ENCODE results near the gene CAPRIN2.

The CAPRIN2 gene

DNA sequence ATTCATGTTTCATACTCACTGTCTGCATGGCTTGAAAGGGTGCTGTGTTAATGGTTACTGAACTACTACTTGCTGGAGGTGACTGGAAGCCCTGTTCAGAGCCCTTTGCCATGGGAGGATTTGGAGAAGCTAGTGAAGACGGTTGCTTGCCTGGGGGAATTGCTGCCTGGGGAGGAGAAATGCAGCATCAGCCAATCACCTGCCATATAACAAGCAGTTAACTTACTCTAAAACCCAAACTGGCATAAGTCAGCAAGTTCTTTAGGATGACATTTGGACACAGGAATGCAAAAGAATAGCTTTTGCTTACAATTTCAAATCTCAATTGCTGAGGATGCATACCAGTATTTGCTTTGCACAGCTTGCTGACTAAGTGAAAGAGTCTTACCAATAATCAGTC is 35.7 kb downstream of the CAPRIN2 start:
- DNase-seq (ENCODE audit: extremely low spot score, insufficient read length, low read depth) (no peak), FAIRE-seq (no peak)

DNA sequence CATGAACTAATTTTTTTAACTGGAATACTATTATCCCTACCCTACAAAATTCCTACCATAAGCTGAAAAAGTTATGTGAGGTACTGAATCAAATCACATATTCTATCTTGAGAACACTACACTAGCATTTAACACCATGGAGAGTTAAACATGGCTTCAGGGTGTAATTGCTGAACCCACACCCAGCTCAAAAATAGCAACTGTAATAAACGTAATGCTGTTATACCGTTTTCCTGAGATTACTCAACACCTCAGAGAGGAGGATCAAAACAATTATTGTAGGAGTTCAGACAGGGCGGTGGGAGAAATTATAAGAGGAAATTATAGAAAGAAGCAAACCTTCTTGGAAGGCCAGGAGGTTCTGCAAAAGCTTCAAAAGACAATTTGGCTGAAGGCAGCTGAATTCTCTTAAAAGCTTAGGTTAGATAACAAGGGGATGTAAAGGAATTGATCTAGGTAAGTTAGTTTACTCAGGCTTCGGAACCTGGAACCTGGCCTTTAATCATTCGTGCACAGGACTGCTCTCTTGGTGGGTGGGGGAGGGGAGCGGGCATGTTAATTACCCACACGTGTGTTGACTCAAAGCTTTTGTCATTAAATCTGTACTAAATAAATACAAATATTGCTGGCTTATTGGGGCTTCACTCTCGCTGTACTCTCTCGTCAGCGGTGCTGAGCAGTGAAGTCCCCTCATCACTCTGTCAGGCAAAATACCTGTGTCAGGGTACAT is 47.0 kb downstream of the CAPRIN2 start:
- FAIRE-seq (no peak), DNase-seq (ENCODE audit: extremely low spot score, insufficient read length, low read depth) (no peak)

DNA sequence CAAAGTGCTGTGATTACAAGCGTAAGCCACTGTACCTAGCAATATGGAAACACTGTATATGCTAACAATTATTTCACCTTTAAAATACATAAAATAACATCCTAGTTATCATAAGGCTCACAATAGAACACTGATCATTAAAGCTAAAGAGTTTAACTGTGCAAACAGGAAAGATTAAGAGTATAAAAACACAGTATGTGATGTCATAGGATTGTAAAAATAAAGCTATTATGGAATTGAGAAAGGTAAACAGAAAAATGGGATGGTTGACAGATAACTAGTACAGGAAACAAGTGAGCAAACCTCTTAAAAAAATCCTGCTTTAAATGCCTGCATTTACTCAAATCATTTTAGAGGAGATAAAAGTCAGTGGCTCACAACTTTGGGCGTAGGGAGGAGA is 48.3 kb downstream of the CAPRIN2 start:
- no peak for FAIRE-seq

DNA sequence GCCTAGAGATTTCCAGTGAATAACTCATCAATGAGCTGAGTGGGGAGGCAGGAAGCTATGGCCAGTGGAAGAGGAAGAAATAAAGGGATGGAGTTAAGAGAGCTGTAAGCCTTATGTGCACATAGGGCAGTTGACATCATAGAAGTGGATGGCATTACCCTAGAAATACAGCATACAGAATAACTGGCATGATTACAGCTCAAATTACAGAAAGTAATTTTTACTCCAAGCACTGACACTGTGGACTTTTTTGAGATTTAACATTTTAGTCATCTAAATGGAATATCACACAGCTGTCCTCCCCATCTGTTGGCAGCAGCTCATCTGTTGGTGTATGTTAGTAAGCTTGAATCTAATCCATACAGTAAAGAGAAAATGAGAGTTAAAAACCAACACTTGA is 53.7 kb downstream of the CAPRIN2 start:
- DNase-seq (ENCODE audit: extremely low spot score, insufficient read length, low read depth) (no peak), FAIRE-seq (no peak)

More for the DNA sequence above, 48.3 kb downstream of the CAPRIN2 start:
- no peak for DNase-seq (ENCODE audit: extremely low spot score, insufficient read length, low read depth)

DNA sequence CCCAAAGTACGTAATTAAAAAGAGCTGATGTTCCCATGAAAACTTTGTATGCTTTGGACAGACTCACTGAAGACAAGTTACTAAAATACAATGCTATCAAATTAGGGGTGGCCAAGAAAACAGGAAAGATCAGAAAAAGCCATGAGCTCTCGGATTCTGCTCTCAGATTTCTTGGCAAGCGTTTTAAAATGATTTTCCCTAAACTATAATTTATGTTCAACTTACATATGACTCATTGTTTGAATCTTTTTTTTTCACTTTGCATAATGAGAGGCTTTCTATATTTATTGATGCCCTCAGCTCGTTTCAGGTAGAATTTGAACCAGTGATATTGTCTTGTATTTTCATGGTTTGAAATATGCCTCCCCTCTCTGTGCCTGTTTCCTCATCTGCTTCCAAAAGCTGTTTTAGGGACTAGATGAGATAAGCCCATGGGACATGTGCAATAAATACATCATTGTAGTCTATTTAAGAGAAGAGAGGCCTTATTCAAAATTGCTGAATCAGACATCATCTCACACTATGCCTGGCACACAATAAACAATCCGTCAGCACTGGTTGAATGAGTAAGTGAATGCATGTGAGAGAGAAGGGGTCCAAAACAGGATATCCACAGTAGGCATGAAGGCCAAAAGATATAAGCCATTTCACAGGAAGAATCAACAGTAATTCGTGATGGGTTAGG is 54.4 kb downstream of the CAPRIN2 start:
- no peak for DNase-seq (ENCODE audit: extremely low spot score, insufficient read length, low read depth)
- no peak for FAIRE-seq

DNA sequence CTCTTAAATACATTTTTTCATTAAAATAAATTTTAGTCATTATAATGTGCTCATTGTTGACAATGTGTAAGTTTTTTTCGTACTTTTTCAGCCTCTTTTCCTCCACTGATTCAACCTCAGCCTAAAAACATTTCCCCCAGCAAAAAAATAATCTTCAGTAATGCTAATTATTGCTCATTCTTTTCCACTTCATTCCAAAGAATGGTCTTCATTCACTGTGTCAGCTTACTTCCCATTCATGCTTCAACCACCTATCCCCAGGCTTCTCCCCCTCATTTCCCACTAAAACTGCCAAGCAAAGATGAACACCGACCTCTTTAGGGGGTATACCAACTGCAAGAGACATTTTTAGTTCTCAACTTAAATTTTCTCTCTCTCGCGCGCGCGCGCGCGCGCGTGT is 56.4 kb downstream of the CAPRIN2 start:
- FAIRE-seq (no peak), DNase-seq (ENCODE audit: extremely low spot score, insufficient read length, low read depth) (no peak)

DNA sequence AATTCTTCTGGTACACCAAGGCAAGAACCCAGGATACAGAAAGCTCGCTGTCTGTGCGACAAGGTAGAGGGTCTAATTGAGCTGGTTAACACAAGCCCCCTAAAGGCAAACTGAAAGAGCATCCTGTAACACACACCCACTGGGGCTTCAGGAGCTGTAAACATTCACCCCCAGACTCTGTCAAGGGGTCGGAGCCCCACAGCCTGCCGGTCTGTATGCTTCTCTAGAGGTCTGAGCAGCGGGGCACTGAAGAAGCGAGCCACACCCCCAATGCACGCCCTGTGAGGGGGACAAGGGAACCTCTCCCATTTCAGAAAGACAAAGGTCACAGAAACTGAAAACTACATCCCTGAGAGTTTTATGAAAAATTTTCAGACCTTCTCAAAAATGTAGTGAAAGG is 57.8 kb downstream of the CAPRIN2 start:
- DNase-seq (ENCODE audit: extremely low spot score, insufficient read length, low read depth): no peak
- FAIRE-seq: no peak

DNA sequence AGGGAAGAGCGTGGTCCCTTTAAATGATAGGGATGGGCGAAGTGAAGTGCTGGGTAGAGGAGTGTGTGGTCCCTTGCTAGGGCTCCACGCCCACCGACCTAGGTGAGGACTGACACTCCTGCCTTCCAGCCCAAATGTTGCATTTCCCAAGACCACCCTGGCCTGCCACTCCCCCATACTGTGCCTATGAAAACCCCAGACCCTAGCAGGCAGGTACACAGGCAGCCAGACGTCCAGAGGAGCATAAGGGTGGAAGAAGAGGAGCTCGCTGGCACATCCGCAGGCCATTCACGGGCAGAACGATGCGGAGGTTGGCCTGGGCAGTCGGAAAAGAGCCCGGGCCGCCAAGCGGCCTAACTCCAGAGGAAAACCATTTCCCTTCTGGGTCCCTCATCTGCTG is 58.3 kb downstream of the CAPRIN2 start:
- DNase-seq (ENCODE audit: extremely low spot score, insufficient read length, low read depth): no peak
- FAIRE-seq: no peak

DNA sequence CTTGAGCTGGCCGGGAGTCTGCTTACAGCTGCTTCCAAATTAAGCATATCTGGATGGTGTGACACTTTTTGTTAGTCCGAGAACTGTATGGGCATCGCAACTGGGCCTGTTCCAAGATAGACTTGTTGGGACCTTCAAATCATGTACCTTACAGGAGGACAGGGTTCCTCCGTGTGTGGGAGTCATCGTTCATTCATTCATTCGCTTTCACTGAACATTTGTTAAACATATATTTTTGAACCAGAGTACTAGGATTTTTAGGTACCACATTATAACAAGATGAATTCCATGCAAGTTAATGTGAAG is 58.7 kb downstream of the CAPRIN2 start:
- DNase-seq (ENCODE audit: extremely low spot score, insufficient read length, low read depth) (no peak), FAIRE-seq (no peak)

DNA sequence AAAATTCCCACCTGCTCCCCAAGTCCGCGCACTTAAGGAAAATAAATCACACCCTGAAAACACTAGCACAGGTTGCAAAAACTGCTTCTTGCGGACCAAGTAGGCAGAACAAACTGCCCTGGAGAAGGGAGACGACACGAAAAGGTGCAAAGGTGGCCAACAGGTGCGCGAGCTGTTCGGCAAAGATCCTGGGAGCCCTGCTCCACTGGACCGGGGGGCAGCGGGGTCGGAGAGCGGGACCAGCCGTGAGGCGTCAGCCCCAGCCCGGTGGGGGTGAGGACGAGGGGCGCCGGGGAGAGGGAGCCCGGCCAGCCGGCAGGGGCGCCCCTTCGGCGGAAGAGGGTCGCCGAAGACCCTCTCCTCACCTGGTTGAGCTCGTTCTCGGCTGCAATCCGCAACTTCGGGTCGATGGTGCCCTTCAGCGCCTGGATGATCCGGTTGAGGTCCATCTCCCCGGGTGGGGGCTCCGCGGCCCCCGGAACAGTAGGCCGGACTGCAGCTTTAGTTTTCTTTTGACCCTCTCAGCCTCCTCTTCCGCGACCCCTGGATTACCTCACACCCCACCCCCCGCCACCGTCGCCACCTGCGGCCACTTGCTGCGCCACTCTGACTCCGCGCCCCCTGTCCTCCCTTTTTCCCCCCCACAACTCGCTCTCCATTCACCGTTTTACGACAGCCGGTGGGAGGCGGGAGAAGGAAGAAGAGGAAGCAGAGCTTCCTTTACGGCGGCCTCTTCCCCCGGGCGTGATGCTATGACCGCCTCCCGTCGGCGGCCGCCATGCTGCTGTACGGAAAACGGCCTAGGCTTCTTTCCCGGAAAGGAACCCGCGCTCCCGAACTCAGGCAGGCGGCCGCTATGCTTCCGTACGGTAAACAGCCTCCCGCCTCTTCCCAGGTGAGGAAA is 59.3 kb downstream of the CAPRIN2 start, which contains the start of gene IPO8:
Gene IPO8, minus strand, starts transcription at position 671 of the 904 bp plus-strand sequence. Its CDS starts 222 bp downstream, at position 449.
- DNase-seq (ENCODE audit: extremely low spot score, insufficient read length, low read depth): peak; percentile 90
- peak; percentile 97 for FAIRE-seq

DNA sequence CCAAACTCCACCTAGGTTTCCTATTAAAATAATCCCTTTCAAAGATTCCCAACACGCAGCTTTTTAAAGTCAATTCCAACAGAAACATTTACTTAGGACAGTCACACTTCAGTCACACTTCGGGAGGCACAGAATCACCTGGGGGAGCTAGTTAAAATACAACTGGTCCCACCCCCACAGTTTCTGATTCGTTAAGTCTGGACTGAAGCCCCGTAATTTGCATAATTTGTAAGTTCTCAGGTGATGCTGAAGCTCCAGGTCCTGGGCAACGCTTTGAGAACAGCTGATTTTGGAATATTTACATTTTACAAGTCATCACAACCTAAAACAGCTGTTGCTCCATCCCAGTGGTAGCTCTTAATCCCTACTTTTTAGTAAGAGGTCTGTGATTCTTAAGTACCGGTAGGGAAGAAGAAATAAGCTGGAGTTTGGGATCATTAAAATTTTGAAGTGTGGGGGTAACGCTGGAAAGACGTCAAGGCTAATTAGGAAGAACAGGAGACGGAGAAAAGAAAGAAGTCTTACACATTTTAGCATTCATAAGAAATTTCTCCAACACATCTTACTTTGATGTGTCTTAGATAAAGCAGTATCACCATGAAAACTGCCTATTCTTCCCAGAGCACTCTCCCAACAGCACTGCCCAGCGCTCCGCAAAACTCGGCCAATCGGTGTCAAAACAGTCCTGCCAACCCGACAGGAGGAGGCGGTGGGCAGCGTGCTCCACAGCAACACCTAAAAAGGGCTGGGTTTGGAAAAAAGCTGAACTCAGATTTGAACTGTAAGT is 60.1 kb downstream of the CAPRIN2 start:
- FAIRE-seq (peak; percentile 53), DNase-seq (ENCODE audit: extremely low spot score, insufficient read length, low read depth) (no peak)

DNA sequence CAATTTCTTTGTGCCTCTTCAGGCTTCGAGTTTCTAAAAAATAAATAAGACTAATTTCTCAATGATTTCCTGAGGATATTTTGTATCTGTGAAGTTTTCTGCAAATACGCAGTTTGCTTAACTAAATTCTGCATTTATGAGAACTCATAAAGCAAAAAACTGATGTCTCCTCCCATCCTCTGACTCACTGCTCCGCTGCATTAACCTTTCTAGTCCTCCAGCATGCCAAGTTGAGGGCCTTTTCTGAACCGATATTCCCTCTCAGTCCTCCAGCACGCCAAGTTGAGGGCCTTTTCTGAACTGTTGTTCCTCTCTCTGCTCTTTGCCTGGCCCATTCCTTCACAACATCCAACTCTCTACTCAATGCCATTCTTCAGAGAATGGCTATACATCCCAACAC is 62.3 kb downstream of the CAPRIN2 start:
- FAIRE-seq (no peak), DNase-seq (ENCODE audit: extremely low spot score, insufficient read length, low read depth) (no peak)

DNA sequence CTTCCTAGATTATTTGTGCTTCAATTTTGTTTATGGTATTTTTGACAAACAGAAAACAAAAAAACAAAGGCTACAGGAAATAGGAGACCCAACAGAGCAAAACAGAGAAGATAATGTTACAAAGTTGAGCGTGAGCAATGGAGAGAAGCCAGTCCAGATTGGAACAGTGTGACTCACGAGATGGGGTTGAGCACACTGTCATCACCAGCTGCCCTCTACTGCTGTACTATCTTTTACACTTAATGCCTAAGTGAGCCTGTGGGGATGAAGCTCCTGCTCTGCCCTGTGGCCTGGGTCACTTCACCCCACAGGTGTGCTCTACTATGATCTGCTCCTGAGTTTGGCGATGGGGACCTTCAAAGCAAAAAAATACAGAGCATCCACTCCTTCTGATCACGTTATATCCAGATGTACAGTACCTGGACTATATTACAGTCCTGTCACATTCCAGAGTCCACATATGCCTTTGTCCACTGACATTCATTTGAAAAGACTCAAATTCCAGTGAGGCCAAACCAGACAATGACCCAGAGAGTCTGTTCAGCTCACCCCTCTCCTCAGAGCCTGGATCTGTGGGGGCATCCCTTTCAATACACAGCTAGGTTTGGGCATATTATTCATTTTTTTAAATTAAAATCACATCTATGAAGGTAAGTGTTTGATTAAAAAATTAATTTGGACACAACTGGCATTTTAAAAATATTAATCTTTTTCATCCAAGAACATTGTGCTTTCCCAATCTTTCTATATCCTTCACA is 63.5 kb downstream of the CAPRIN2 start:
- no peak for DNase-seq (ENCODE audit: extremely low spot score, insufficient read length, low read depth)
- no peak for FAIRE-seq

DNA sequence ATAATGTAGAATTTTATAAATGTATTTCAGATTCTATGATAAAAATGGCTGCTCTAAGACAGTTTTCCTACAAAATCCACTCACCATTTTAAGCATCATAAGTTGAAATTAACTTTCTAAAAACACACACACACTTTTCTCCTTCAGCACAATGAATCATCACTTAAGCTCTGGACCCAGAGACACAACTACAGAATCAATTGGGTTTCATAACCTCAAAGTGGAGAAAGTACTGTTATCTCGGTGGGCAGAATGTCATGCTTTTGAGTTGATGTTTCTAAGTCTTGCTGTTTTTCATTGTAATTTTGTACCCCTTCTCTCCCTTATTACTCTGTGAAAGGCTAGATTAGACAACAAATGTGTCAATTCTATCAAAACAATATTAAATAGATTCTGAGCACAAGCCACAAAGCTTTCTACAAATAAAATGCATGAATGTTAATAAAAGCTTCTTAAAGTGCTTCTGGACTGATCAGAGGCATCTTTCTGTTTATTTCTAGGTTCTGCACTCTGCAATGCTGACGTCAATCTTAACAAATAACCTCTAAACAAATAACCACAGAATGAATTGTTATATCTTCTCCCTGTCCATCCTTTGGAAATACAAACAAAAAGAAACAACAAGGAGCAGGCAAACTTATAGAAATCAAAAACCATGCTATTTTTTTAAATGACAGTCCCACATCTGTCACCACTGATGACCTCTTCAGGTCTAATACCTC is 67.3 kb downstream of the CAPRIN2 start:
- DNase-seq (ENCODE audit: extremely low spot score, insufficient read length, low read depth): no peak
- no peak for FAIRE-seq

DNA sequence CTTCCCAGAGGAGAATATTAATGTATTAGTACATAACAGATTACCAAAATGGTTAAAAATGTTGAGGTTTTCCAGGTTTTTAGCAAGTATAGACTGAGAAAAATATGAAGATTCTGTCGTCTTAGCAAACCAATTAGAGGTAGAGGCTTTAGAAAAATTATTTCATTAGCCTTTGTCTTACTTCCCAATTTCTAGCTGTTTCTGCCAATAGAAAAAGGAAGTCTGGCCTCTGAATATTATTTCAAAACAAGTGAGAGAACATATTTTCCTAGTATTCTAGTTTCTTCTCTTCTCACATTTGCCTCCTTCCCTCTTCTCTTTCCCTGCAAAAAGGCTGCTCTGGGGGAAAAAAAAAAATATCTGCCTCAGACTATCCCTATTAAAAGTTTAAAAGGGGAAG is 75.5 kb downstream of the CAPRIN2 start:
- FAIRE-seq: no peak
- no peak for DNase-seq (ENCODE audit: extremely low spot score, insufficient read length, low read depth)

DNA sequence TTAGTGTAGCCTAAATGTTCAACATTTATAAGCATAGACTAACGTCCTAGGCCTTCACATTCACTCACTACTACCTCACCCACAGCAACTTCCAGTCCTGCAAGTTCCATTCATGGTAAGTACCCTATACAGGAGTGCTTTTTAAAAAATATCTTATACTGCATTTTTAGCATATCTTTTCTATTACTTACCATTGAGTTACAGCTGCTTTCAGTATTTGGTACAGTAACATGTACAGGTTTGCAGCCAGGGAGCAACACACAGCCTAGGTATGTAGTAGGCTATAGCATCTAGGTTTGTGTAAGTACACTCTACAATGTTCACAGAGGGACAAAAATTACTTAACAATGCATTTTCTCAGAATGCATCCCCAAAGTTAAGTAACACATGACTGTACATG is 76.5 kb downstream of the CAPRIN2 start:
- FAIRE-seq (no peak), DNase-seq (ENCODE audit: extremely low spot score, insufficient read length, low read depth) (no peak)

DNA sequence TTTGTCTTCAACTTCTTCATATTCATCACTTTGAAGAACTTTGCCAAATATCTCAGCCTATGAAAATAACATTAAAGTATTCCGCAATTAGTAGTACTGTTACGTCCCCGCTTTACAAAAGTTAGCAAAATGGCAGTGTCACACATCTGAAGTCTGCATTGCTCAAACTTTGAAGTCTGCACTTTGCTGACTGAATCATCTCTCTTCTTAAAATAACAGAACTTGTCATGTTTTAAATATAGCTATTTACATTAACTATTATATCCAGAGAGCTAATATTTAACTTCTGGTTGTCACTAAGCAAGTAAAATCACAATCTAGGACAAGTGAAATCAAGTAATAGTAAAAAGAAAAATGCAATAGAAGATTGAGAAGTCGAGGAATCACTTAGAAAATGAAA is 93.5 kb downstream of the CAPRIN2 start:
- FAIRE-seq: no peak
- DNase-seq (ENCODE audit: extremely low spot score, insufficient read length, low read depth): no peak

Data from GM18507 (cell line).